GM18499 (cell line): Measurements from ENCODE around the gene IGF1.

Experiments used
- ATAC-seq: cut with Tn5 transposase; IDR thresholded peaks from one replicate; pipeline ENCODE4 v1.9.1; 2021; ENCODE audit warnings: moderate number of reproducible peaks; ENCODE audit not compliant: insufficient read depth, unreplicated experiment

IGF1 gene

GRCh38 chr12:102480406-102480805 is at the start of gene IGF1:
Gene IGF1, minus strand, starts transcription at chr12:102480563. Its CDS starts 182 bp downstream, at chr12:102480381.
- no peak for ATAC-seq

DNA sequence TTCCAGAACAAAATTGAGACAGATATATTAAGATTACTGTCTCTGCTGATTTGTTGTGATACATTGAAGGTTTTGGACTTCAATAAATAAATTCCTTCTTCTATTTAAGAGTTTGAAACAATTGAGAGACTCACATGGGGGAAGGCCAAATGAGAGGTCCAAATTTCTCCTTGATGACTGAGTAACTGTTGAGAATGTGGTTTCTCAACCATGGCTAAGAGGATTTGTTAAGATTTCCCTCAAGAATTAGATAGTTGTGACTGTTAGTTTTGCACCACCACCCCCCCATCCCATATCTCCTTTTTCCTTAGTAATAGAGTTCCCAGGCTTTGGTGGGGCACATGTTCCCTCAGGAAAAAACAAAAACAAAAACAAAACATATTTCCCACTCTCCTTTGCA is 47.7 kb upstream of the IGF1 start:
- ATAC-seq: no peak

- no peak for ATAC-seq
Observed at GRCh38 chr12:102527171-102527720, 46.9 kb upstream of the IGF1 start.

DNA sequence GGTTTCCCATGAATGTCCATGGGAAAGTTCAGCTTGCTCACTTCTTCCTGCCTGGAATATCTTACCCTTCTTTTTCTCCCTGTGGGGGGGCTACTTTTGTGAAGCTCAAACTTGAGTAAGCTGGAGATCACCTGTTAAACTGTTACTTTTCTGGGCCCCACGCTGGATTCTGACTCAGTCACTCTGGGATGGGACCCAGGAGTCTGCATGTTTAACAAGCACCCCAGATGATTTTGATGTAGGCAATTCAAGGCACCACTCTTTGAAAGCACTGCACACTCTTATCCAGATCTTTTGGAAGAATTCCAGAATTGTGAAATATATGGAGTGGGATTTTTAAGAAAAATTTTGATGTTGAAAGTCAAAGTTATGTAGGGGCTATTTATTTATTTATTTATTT is 46.3 kb upstream of the IGF1 start:
- no peak for ATAC-seq

- no peak for ATAC-seq
Observed at GRCh38 chr12:102522768-102523167, 42.4 kb upstream of the IGF1 start.

GRCh38 chr12:102521662-102522277 is 41.4 kb upstream of the IGF1 start:
- no peak for ATAC-seq

- ATAC-seq: no peak
Observed at GRCh38 chr12:102518871-102519270, 38.5 kb upstream of the IGF1 start.

- ATAC-seq: no peak
Observed at GRCh38 chr12:102514696-102515095, 34.3 kb upstream of the IGF1 start.

- no peak for ATAC-seq
Observed at GRCh38 chr12:102513739-102514138, 33.4 kb upstream of the IGF1 start.

- no peak for ATAC-seq
Observed at GRCh38 chr12:102513272-102513671, 32.9 kb upstream of the IGF1 start.

DNA sequence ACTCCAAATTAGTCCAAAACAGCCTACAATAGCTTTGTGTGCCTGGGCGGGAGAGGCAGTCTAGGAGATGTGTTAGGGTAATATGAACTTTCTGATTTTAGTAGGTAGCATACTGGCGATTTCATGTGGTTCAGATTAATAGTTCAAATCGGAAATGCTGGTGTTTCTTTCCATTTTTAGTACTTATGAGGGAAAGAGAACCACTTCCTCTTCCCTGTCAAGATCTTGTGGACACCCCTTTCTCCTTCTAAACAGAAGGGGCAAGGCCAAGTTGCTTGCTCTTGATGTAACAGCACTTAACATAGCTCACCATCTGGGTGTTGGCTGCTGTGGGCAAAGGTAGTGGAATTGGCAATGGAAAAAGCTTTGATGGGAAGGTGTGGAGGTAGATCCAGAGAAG is 32.2 kb upstream of the IGF1 start:
- ATAC-seq: no peak

DNA sequence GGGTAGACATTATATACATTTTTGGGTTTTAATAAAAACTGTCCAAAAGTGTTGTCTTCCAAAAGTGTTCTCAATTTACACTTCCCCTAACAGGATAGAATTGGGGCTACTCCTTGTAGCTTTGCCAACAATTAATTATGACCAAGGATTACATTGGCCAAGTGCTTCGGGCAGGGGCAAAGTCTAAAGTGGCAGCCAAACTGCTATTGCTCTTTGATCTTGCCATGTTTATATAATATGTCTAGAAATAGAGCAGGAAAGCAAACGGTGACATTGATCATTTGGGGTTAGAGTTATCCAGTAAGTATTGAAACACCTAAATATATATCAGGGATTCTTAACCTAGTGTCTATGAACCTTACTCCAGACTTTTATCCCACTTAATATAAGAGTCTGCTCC is 31.2 kb upstream of the IGF1 start:
- ATAC-seq: no peak

DNA sequence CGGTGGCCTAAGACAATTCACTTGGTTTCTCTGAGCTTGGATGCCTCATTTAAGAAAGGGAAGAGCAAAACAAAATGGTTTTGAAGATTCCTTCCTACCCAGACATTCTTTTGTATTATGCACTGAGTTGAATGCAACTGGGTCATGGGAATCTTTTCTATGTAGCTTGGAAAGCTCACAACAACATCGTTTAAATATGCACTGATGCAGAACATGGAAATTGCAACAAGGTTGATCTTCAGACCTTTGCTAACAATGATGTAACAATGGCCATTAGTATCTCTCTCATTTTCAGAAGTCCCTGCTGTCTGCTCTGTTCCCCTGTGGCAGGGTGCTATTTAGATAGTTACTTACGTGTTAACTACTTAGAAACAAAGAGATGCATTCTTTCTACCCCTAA is 30.1 kb upstream of the IGF1 start:
- no peak for ATAC-seq

DNA sequence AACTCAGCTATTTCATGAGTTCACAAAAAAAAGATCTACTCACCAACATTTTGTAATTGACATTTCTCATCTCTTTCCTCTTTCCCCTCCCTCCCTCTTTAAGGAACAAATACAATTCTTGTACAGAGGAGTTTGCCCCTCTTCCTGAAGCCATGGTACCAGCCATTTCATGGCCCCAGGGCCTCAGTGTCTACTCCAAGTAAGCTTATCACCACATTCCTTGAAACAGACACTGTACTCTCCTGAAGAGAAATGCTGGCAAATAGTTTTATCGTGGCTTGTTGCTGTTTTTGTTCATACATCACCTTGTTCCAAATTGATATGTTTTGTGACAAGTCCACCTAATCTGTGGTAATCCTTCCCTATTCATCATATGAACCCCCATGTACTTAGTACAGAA is 29.7 kb upstream of the IGF1 start:
- no peak for ATAC-seq

- no peak for ATAC-seq
Observed at GRCh38 chr12:102509123-102509626, 28.8 kb upstream of the IGF1 start.

GRCh38 chr12:102508052-102508451 is 27.7 kb upstream of the IGF1 start:
- no peak for ATAC-seq

- no peak for ATAC-seq
Observed at GRCh38 chr12:102507301-102507700, 26.9 kb upstream of the IGF1 start.

- ATAC-seq: no peak
Observed at GRCh38 chr12:102504871-102505270, 24.5 kb upstream of the IGF1 start.

GRCh38 chr12:102504280-102504679 is 23.9 kb upstream of the IGF1 start:
- ATAC-seq: no peak

- no peak for ATAC-seq
Observed at GRCh38 chr12:102503831-102504230, 23.5 kb upstream of the IGF1 start.

DNA sequence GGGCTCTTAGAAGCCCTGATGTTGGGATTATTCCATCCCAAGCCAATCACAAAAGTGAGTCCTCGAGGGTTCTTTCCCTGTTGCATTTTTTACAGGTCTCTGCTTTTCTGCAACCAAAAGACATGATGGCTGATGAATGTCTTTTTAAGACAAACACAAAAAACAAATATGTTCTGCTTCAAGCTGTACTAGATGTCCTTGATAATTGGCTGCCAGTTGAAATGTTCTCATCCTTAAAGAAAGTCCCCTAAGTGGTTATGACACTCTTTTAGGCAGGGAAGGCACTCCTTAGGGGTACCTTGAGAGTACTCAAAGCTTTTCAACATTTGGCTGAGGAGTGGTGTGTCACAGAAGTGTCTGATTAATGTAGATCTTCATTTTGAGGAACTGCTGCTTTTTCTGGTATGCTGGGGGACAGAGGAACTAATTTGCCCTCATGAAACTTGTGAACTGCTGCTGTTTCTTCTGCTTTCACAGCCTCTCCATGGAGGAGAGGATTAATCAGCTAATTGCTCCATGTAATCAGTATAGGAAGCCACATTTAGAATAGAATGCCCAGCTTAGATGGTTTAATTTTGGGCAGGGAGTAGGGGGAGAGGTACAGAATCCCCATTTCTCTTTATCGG is 22.8 kb upstream of the IGF1 start:
- no peak for ATAC-seq

DNA sequence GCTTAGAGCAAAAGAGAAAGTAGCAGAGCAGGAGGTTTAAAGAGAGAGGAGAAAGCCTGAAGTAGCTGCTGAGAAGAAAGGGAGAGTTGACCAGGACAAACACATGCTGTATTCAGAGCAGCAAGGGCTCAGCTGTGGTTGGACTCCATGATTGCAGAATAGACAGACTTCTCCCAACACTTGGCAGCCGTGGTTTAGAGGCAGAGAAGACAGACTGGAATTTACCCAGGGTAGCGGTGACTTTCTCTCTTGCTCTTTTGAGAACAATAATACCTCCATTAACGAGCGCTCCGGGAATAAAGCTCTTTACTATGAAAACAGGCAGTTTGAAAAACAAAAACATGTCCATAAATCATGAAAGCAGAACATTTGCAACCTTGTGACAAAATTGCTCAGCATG is 21.4 kb upstream of the IGF1 start:
- no peak for ATAC-seq
